ENCODE measurements around the gene GLIPR1L2.

GLIPR1L2 gene

DNA sequence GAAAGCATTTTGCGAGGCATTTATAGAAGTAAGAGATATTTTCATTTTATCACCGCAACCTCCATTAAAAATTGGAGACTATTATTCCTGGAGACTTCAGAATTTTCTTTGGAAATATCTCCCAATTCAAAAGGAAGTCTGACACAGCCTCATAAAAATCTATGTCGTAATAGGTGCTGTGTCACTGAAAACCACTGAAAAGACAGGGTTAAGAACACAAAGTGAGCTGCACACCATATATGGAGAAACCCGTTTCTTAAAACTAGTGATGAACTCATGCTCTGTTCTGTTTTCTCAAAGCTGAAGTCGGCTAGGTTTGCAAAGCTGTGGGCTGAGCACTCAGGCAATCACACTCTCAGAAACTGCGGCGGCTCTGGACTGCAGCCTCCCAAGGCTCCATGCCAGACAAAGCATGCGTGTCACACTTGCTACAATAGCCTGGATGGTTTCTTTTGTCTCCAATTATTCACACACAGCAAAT, 89.6 kb downstream of the GLIPR1L2 start, which contains the start of gene GLIPR1:
TSS of gene GLIPR1 (plus strand) at position 287 of the 481 bp plus-strand sequence. CDS start at position 413, 126 bp downstream.
- TF ChIP-seq CTCF (IDR thresholded peaks at IDR 0.05; ENCODE audit: control insufficient read depth, insufficient read depth, low read depth, low read length, missing control alignments) = no peak
- DNase-seq (ENCODE audit: low read depth) = peak; percentile 98
- H3K4me3 ChIP-seq (ENCODE audit: control insufficient read depth, low read depth, low read length) = peak within 1 kb of the TSS; percentile 36

GRCh38 chr12:75481013-75481705, 90.3 kb downstream of the GLIPR1L2 start:
- peak overlapping the region; percentile 36 for H3K4me3 ChIP-seq (ENCODE audit: control insufficient read depth, low read depth, low read length)
- DNase-seq (ENCODE audit: low read depth) = no peak
- TF ChIP-seq CTCF (IDR thresholded peaks at IDR 0.05; ENCODE audit: control insufficient read depth, insufficient read depth, low read depth, low read length, missing control alignments) = no peak

- no peak for DNase-seq (ENCODE audit: low read depth)
- peak overlapping the region; percentile 36 for H3K4me3 ChIP-seq (ENCODE audit: control insufficient read depth, low read depth, low read length)
- no peak for TF ChIP-seq CTCF (IDR thresholded peaks at IDR 0.05; ENCODE audit: control insufficient read depth, insufficient read depth, low read depth, low read length, missing control alignments)
Observed at GRCh38 chr12:75481774-75482173, 90.9 kb downstream of the GLIPR1L2 start.
